Type B pancreatic cell (in vitro differentiated cells): ENCODE measurements around the gene MATCAP1. TPM values are rescaled to one million over a fixed set of nuclear protein-coding genes. Genes with fewer than 3 reads are reported as not detected.

ENCODE experiments used
- DNase-seq: peaks from one replicate; pipeline ENCODE4 v3.0.0; 2021; ENCODE audit warnings: mixed read lengths; ENCODE audit not compliant: unreplicated experiment; ENCODE audit errors: extremely low spot score
- H3K27ac Mint-ChIP-seq: 2 replicates; pipeline ENCODE4 v1.8.0; 2021; ENCODE audit warnings: mild to moderate bottlenecking, mixed read lengths
- H3K27me3 Mint-ChIP-seq: 2 replicates; pipeline ENCODE4 v1.8.0; 2021; ENCODE audit warnings: mixed read lengths
- H3K36me3 Mint-ChIP-seq: 2 replicates; pipeline ENCODE4 v1.8.0; 2021; ENCODE audit warnings: mixed read lengths
- H3K4me1 Mint-ChIP-seq: one replicate; pipeline ENCODE4 v1.8.0; 2021; ENCODE audit warnings: mixed read lengths; ENCODE audit not compliant: unreplicated experiment
- H3K4me3 Mint-ChIP-seq: 2 replicates; pipeline ENCODE4 v1.8.0; 2021; ENCODE audit warnings: mild to moderate bottlenecking, mixed read lengths
- H3K9me3 Mint-ChIP-seq: 2 replicates; pipeline ENCODE4 v1.8.0; 2021; ENCODE audit warnings: mixed read lengths
- total RNA-seq: library from RNA; stranded (reverse); gene quantifications from 2 replicates; pipeline ENCODE4 v1.2.1, GENCODE V29; 2021; ENCODE audit warnings: low replicate concordance
- TF ChIP-seq, protein P1 (sequence below): fragments of 200-600 bp; sonication (generic); conservative IDR thresholded peaks from 2 replicates; pipeline ENCODE4 v1.5.0; 2021; ENCODE audit warnings: antibody characterized with exemption, mild to moderate bottlenecking

Gene MATCAP1
- total RNA-seq, 1 donor from 2014 or later, result 77.8 TPM

DNA sequence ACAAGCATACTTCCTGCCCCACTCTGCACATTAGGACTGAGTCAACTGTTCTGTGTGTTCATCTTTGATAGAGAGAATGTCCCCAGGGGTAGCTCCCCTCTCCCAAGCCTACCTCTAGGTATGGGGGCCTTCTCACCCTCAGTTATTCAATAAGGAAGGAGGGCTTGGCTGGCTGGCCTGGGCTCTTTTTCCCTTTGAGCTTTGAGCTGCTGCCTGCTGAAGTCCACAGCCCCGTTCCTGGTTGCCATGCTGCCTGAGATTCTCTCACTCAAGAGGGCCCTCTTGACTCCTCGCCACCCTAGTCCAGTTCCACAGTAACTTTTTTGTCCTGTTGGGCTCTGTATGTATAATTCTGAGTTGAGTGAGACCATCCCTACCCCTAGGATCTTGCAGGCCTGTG, 38.0 kb downstream of the MATCAP1 start:
- H3K4me3 Mint-ChIP-seq, result no peak overlapping the region
- peaks cover 28% of the 10 kb centered on the region for H3K36me3 Mint-ChIP-seq
- TF ChIP-seq, protein P1, sequence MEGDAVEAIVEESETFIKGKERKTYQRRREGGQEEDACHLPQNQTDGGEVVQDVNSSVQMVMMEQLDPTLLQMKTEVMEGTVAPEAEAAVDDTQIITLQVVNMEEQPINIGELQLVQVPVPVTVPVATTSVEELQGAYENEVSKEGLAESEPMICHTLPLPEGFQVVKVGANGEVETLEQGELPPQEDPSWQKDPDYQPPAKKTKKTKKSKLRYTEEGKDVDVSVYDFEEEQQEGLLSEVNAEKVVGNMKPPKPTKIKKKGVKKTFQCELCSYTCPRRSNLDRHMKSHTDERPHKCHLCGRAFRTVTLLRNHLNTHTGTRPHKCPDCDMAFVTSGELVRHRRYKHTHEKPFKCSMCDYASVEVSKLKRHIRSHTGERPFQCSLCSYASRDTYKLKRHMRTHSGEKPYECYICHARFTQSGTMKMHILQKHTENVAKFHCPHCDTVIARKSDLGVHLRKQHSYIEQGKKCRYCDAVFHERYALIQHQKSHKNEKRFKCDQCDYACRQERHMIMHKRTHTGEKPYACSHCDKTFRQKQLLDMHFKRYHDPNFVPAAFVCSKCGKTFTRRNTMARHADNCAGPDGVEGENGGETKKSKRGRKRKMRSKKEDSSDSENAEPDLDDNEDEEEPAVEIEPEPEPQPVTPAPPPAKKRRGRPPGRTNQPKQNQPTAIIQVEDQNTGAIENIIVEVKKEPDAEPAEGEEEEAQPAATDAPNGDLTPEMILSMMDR, result no peak
- H3K27ac Mint-ChIP-seq, result no peak overlapping the region
- no peaks in the 10 kb centered on the region for H3K9me3 Mint-ChIP-seq
- no peak for DNase-seq
- peaks cover 6% of the 10 kb centered on the region for H3K27me3 Mint-ChIP-seq
- H3K4me1 Mint-ChIP-seq, result no peaks in the 10 kb centered on the region

DNA sequence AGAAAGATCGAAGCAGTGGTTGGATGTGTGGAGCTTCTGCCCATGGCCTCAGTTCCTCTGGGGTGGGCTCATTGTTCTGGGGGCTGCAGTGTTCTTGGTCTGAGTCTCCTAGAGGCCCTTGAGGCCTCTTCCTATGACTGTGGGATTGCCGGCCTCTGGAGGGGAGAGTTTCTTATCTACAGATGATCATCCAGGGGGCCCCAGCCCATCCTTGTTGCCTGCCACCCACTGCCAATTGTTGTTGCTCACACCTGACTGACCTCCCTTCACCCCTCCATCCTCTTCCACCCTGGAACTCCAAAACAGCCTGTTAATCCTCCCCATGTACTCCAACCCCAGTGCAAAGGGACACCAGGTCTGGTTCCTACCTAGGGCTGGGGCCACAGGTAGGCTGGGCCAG, 38.8 kb downstream of the MATCAP1 start:
- no peaks in the 10 kb centered on the region for H3K9me3 Mint-ChIP-seq
- peaks cover 28% of the 10 kb centered on the region for H3K36me3 Mint-ChIP-seq
- H3K27me3 Mint-ChIP-seq, result peaks cover 6% of the 10 kb centered on the region
- DNase-seq, result no peak
- no peak overlapping the region for H3K27ac Mint-ChIP-seq
- no peaks in the 10 kb centered on the region for H3K4me1 Mint-ChIP-seq
- TF ChIP-seq, protein P1, result no peak
- no peak overlapping the region for H3K4me3 Mint-ChIP-seq

DNA sequence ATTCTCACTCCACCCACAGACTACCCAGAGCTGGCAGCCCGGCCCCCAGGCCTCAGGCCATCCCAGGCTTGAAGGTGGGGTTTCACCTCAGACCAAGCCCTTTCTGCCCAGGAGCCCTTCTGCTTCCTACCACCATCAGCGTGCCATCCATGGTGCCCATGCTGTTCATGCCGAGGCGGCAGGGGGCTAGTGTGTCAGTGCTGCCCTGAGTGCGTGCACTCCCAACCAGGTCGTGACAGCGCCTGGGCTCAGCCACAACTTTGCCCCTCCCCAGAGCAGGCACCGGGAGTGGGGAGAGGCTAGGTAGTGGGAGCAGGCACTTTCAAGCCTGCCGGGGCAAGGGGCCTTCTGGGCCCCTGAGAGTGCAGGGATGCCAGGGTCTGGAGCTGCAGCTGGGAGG, 41.4 kb downstream of the MATCAP1 start:
- no peak overlapping the region for H3K4me3 Mint-ChIP-seq
- H3K36me3 Mint-ChIP-seq, result peaks cover 29% of the 10 kb centered on the region
- no peak for DNase-seq
- H3K4me1 Mint-ChIP-seq, result no peaks in the 10 kb centered on the region
- no peaks in the 10 kb centered on the region for H3K27me3 Mint-ChIP-seq
- TF ChIP-seq, protein P1, result no peak
- H3K9me3 Mint-ChIP-seq, result no peaks in the 10 kb centered on the region
- H3K27ac Mint-ChIP-seq, result no peak overlapping the region

DNA sequence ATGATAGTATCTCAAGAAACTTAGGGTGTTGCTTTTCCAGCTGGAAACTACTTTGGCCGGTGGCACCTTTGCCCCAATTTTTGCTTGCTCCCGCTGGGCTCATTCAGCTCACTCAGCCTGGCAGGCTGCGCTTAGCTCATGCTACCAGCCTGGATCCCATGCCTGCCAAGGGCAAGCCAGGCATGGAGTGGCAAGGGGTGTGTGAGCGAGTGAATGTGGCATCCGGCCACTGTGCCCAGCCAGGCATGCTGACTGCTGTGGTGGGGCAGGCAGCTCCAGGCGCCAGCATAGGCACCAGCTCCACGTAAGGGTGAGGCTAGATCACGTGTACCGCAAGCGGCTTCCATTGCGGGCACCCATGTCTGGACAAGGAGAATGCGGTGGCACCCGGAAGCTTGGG, 42.4 kb downstream of the MATCAP1 start:
- no peaks in the 10 kb centered on the region for H3K4me1 Mint-ChIP-seq
- H3K9me3 Mint-ChIP-seq, result no peaks in the 10 kb centered on the region
- DNase-seq, result no peak
- no peaks in the 10 kb centered on the region for H3K27me3 Mint-ChIP-seq
- TF ChIP-seq, protein P1, result no peak
- no peak overlapping the region for H3K27ac Mint-ChIP-seq
- no peak overlapping the region for H3K4me3 Mint-ChIP-seq
- peaks cover 29% of the 10 kb centered on the region for H3K36me3 Mint-ChIP-seq

DNA sequence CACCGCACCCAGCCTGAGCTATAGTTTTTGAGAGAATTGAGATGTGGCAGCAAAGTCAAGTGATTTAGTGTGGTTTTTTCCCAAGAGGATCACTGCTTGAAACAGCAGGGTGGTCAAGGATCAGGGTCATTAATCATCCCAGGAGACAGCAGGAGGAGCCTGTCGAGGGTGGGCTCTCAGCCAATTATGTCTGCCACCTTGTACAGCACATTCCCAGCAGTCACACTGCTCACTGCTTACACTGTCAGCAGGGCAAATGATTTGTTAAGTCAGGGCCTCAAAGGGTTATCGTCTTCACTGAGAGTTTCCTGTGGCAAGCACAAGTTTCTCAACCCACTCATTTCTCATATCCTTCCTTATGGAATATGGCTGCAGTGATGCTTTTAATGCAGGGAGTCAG, 46.2 kb downstream of the MATCAP1 start:
- H3K9me3 Mint-ChIP-seq, result no peaks in the 10 kb centered on the region
- no peak overlapping the region for H3K27ac Mint-ChIP-seq
- DNase-seq, result no peak
- peaks cover 20% of the 10 kb centered on the region for H3K36me3 Mint-ChIP-seq
- H3K27me3 Mint-ChIP-seq, result no peaks in the 10 kb centered on the region
- no peak overlapping the region for H3K4me3 Mint-ChIP-seq
- TF ChIP-seq, protein P1, result no peak
- H3K4me1 Mint-ChIP-seq, result no peaks in the 10 kb centered on the region

DNA sequence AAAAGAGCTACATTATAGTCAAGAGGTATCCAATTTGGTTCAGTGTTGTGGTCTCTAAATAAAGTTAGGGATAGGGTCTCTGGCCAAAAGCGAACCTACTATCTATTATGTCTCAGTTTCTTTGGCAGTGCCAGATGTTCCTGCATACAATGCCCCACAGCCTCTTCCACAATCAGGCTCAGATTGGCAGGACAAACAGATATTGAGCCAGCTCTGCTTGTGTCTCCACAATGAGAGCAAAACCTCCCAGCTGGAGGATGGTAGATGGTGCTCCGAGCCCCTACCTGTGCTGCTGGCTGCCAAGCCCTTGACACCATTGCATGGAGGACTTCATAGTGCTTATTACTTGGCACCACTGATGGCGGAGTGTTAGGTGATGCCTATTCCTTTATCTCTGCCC, 54.3 kb downstream of the MATCAP1 start:
- DNase-seq, result no peak
- no peaks in the 10 kb centered on the region for H3K4me1 Mint-ChIP-seq
- no peak overlapping the region for H3K27ac Mint-ChIP-seq
- no peaks in the 10 kb centered on the region for H3K9me3 Mint-ChIP-seq
- H3K36me3 Mint-ChIP-seq, result peaks cover 13% of the 10 kb centered on the region
- TF ChIP-seq, protein P1, result no peak
- H3K27me3 Mint-ChIP-seq, result no peaks in the 10 kb centered on the region
- no peak overlapping the region for H3K4me3 Mint-ChIP-seq
